GM12864 (cell line): ENCODE results near the gene PRKCQ.
"Not testable (repeated sequence)": the region's sequence is repeated elsewhere in the genome, so short reads cannot be mapped to it uniquely, and the experiment has no call there.

Source experiments
- DNase-seq: peaks from one replicate; pipeline ENCODE4 v3.0.0-alpha.2; 2011; ENCODE audit warnings: low read depth
- H3K4me3 ChIP-seq: 2 replicates; pipeline ENCODE4 v1.5.1; 2011; ENCODE audit warnings: mild to moderate bottlenecking, low read depth, low read length, control low read depth
- CTCF ChIP-seq: IDR thresholded peaks from 2 replicates; pipeline ENCODE4 v1.5.1; 2011; ENCODE audit warnings: low read depth, mild to moderate bottlenecking, moderate library complexity, low read length, control low read depth, inconsistent platforms; ENCODE audit errors: missing control alignments

The PRKCQ gene

GRCh38 chr10:6588845-6589244 is 8.8 kb upstream of the PRKCQ start:
- TF ChIP-seq CTCF, result no peak
- no peak for DNase-seq
- no peak overlapping the region for H3K4me3 ChIP-seq

DNA sequence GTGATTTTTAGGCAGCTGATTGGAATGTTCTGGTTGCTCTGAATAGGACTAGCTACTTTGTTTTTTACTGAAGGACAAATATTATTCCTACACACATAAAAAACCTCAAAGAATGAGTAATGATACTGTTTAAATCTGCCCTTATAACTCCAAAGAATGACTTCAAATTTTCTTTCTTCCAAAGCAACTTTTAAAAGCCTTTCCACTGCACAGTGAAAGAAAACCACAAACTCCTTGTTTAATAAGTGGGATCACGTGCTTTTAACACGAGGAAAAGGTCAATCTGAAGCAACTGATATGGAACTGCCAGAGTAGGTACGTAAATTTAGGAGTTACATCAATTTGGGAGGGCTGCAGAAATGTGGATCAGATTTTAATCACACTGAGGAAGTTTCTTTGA is 8.0 kb upstream of the PRKCQ start:
- no peak for TF ChIP-seq CTCF
- DNase-seq, result no peak
- no peak overlapping the region for H3K4me3 ChIP-seq

DNA sequence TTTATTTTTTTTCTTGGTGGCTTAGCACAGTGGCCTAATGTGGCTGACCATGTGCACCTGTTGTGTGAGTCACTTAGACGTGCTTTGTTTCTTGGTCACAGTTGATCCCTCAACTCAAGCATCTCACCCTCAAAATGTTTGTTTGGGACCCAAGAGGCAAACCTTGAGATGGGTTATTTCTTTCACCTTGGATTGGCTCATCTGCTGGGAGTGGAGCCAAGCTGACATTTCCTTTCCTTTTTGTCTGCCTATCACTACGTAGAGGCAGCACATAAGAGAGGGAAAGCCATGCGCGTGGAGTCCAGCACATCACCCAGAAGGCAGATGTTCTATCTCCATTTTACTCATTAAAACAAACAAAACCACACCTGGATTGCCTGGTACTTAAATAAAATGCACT is 6.4 kb upstream of the PRKCQ start:
- TF ChIP-seq CTCF, result no peak
- no peak for DNase-seq
- no peak overlapping the region for H3K4me3 ChIP-seq

GRCh38 chr10:6583447-6583846 is 3.4 kb upstream of the PRKCQ start:
- no peak for DNase-seq
- TF ChIP-seq CTCF, result no peak
- no peak overlapping the region for H3K4me3 ChIP-seq

- not testable (repeated sequence) for H3K4me3 ChIP-seq, DNase-seq
Observed at GRCh38 chr10:6582913-6583312, 2.8 kb upstream of the PRKCQ start.

DNA sequence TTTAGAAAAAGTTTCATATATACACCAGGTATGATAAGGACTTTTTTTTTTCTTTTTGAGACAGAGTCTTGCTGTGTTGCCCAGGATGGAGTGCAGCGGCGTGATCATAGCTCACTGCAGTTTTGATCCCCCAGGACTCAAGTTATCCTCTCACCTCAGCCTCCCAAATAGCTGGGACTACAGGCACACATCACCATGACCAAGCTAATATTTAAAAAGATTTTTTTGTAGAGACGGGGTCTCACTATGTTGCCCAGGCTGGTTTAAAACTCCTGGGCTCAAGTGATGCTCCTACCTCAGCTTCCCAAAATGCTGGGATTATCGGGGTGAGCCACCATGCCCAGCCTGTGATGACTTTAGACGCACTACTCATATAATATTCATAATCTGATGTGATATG is 2.2 kb upstream of the PRKCQ start:
- no peak for TF ChIP-seq CTCF
- no peak overlapping the region for H3K4me3 ChIP-seq
- no peak for DNase-seq

GRCh38 chr10:6581778-6582228 is 1.7 kb upstream of the PRKCQ start:
- no peak overlapping the region for H3K4me3 ChIP-seq
- no peak for DNase-seq
- no peak for TF ChIP-seq CTCF

- not testable (repeated sequence) for H3K4me3 ChIP-seq, DNase-seq
Observed at GRCh38 chr10:6581223-6581622, 1.1 kb upstream of the PRKCQ start.
